GM12878 (cell line): Measurements from ENCODE around the gene PLAC1. TPM values are rescaled to one million over a fixed set of nuclear protein-coding genes. Genes with fewer than 3 reads are reported as not detected.

Source experiments
- CEBPZ ChIP-seq: fragments of 150-350 bp; IDR thresholded peaks from 2 replicates; pipeline ENCODE4 v1.6.1; 2016; ENCODE audit warnings: low read depth, low read length
- IRF3 ChIP-seq: fragments of 450-650 bp; IDR thresholded peaks from 2 replicates; pipeline ENCODE4 v1.6.1; 2014; ENCODE audit warnings: mild to moderate bottlenecking
- JUND ChIP-seq: IDR thresholded peaks from 2 replicates; pipeline ENCODE4 v1.6.1; 2012; ENCODE audit warnings: low read depth, mild to moderate bottlenecking, low read length, improper control_type of control experiment, moderate library complexity
- KDM1A ChIP-seq: fragments of 200-600 bp; sonication (generic); IDR thresholded peaks from 2 replicates; pipeline ENCODE4 v1.6.1; 2016; ENCODE audit warnings: borderline replicate concordance
- MEF2A ChIP-seq: IDR thresholded peaks from 2 replicates; pipeline ENCODE4 v1.6.1; 2011; ENCODE audit warnings: low read depth, mild to moderate bottlenecking, low read length, moderate library complexity; ENCODE audit not compliant: insufficient read depth
- NR2C2 ChIP-seq: IDR thresholded peaks from 2 replicates; pipeline ENCODE4 v1.6.1; 2011; ENCODE audit warnings: borderline replicate concordance, low read depth; ENCODE audit not compliant: control insufficient read depth, insufficient read length
- PBX3 ChIP-seq: IDR thresholded peaks from 2 replicates; pipeline ENCODE4 v1.6.1; 2011; ENCODE audit warnings: mild to moderate bottlenecking, low read depth, low read length, moderate library complexity; ENCODE audit not compliant: insufficient replicate concordance
- polyA plus RNA-seq, 11 experiments: library from polyadenylated mRNA; depleted of rRNA in 4 of 11; unstranded in 6 of 11; stranded (reverse) in 5 of 11; fragments of >200 nt; fragmentation: Nextera tagmentation in 4 of 11; fragmentation: Illumina TruSeq in 1 of 11; extraction: Ambion mirVana in 4 of 11; extraction: Trizol in 1 of 11; gene quantifications; 1 replicate in 1 of 11; 2 replicates in 10 of 11; pipeline versions ENCODE4 v1.2.1 to v1.2.3, GENCODE V29; 2011 to 2016; ENCODE audit warnings: inconsistent platforms in 2 of 11, missing spikeins in 2 of 11, low read depth in 1 of 11
- total RNA-seq, 4 experiments: library from RNA; depleted of rRNA in 3 of 4; stranded (reverse); fragments of >200 nt in 3 of 4; fragmentation: Illumina TruSeq in 1 of 4; extraction: Trizol in 1 of 4; gene quantifications; 2 replicates each; pipeline versions ENCODE4 v1.2.1 to v1.2.3, GENCODE V29; 2013 to 2021

PLAC1 gene
- total and polyA plus RNA-seq, 10 of the 15 experiments (the other 5 are each of a cell fraction or from before 2014, with no cell fraction given), result 0.05 to 0.42 (median 0.17) TPM; not detected in 5

GRCh38 chrX:134646691-134647090 lies 11.6 kb downstream of the PLAC1 start (continued):
- TF ChIP-seq PBX3 (no peak), IRF3 (no peak), CEBPZ (no peak), KDM1A (no peak), JUND (no peak), NR2C2 (no peak), MEF2A (no peak)
